Fibroblast of skin of scalp (primary cell): ENCODE measurements around the gene IGSF11. TPM values are rescaled to one million over a fixed set of nuclear protein-coding genes. Genes with fewer than 3 reads are reported as not detected.
"Not testable (repeated sequence)": the region's sequence is repeated elsewhere in the genome, so short reads cannot be mapped to it uniquely, and the experiment has no call there.

Source experiments
- DNase-seq: peaks from one replicate; pipeline ENCODE4 v3.0.0-alpha.2; 2013
- polyA plus RNA-seq, 2 experiments: library from polyadenylated mRNA; unstranded; fragments of 120-200 nt; gene quantifications; one replicate each; pipeline ENCODE4 v1.2.1, GENCODE V29; 2013; ENCODE audit not compliant: insufficient read length in 2 of 2

IGSF11 gene
- not detected for polyA plus RNA-seq (2013, experiment 1 of 2; ENCODE audit: insufficient read length)
- polyA plus RNA-seq (2013, experiment 2 of 2; ENCODE audit: insufficient read length) = 0.35 TPM

GRCh38 chr3:119034256-119035013 lies at the start of gene IGSF11:
IGSF11 (minus strand) TSS chr3:119034846; CDS start chr3:119034582, 264 bp downstream.
- peak; percentile 32 for DNase-seq

GRCh38 chr3:119080364-119080763 lies 45.7 kb upstream of the IGSF11 start:
- DNase-seq = no peak

- DNase-seq = no peak
These were observed 38.8 kb upstream of the IGSF11 start for GRCh38 chr3:119073258-119074001.

- DNase-seq = not testable (repeated sequence)
These were observed 37.8 kb upstream of the IGSF11 start for GRCh38 chr3:119072451-119072850.

- DNase-seq = no peak
These were observed 35.1 kb upstream of the IGSF11 start for GRCh38 chr3:119069725-119070124.

- DNase-seq = no peak
These were observed 28.8 kb upstream of the IGSF11 start for GRCh38 chr3:119063471-119063870.

GRCh38 chr3:119062892-119063291 lies 28.2 kb upstream of the IGSF11 start:
- DNase-seq = no peak

- no peak for DNase-seq
These were observed 9.9 kb upstream of the IGSF11 start for GRCh38 chr3:119044593-119044992.

- no peak for DNase-seq
These were observed 7.5 kb upstream of the IGSF11 start for GRCh38 chr3:119042162-119042561.

GRCh38 chr3:119035014-119035346 lies 334 bp upstream of the IGSF11 start:
- no peak for DNase-seq

- DNase-seq = no peak
These were observed 1.0 kb downstream of the IGSF11 start for GRCh38 chr3:119033393-119034255.

GRCh38 chr3:119025171-119025795 lies 9.4 kb downstream of the IGSF11 start:
- no peak for DNase-seq

- no peak for DNase-seq
These were observed 14.7 kb downstream of the IGSF11 start for GRCh38 chr3:119019767-119020518.

- no peak for DNase-seq
These were observed 15.8 kb downstream of the IGSF11 start for GRCh38 chr3:119018690-119019463.

- DNase-seq = no peak
These were observed 18.7 kb downstream of the IGSF11 start for GRCh38 chr3:119015942-119016341.

GRCh38 chr3:119013951-119014350 lies 20.7 kb downstream of the IGSF11 start:
- no peak for DNase-seq

- DNase-seq = no peak
These were observed 23.1 kb downstream of the IGSF11 start for GRCh38 chr3:119011528-119011927.

- no peak for DNase-seq
These were observed 37.5 kb downstream of the IGSF11 start for GRCh38 chr3:118997190-118997589.

- DNase-seq = no peak
These were observed 42.9 kb downstream of the IGSF11 start for GRCh38 chr3:118991775-118992174.

GRCh38 chr3:118990823-118991560 lies 43.7 kb downstream of the IGSF11 start:
- DNase-seq = no peak
